Transverse colon (tissue), 4 donors: ENCODE data around the gene DNAJB8. TPM values are rescaled to one million over a fixed set of nuclear protein-coding genes. Genes with fewer than 3 reads are reported as not detected.

Source experiments
- DNase-seq: peaks from one replicate; pipeline ENCODE4 v3.0.0-alpha.2; 2019
- H3K27ac ChIP-seq, 4 donors: fragments of 200-600 bp; sonication (generic); 2 replicates each; pipeline ENCODE4 v1.5.1; 2016 to 2018; ENCODE audit warnings: inconsistent platforms in 4 of 4
- H3K27me3 ChIP-seq: fragments of 200-600 bp; sonication (generic); 2 replicates; pipeline ENCODE4 v1.5.1; 2017; ENCODE audit warnings: inconsistent platforms
- H3K36me3 ChIP-seq, 4 donors: fragments of 200-600 bp; sonication (generic); 2 replicates each; pipeline ENCODE4 v1.5.1; 2017 to 2019; ENCODE audit warnings: inconsistent platforms in 4 of 4
- H3K4me1 ChIP-seq, 4 donors: fragments of 200-600 bp; sonication (generic); 2 replicates each; pipeline ENCODE4 v1.5.1; 2017 to 2020; ENCODE audit warnings: inconsistent platforms in 4 of 4
- H3K4me3 ChIP-seq, 4 donors: fragments of 200-600 bp; sonication (generic); 1 replicate in 1 of 4; 2 replicates in 3 of 4; pipeline versions ENCODE4 v1.5.1 to v1.6.1; 2017 to 2019; ENCODE audit warnings: inconsistent platforms in 4 of 4
- H3K9me3 ChIP-seq, 2 donors: fragments of 200-600 bp; sonication (generic); 2 replicates each; pipeline ENCODE4 v1.5.1; 2017 to 2019; ENCODE audit warnings: inconsistent platforms in 2 of 2
- CTCF ChIP-seq, 5 experiments: fragments of 200-600 bp in 3 of 5; fragments of 450-650 bp in 2 of 5; sonication (generic) in 3 of 5; IDR thresholded peaks; 1 replicate in 2 of 5; 2 replicates in 3 of 5; pipeline ENCODE4 v1.5.1; 2016 to 2017; ENCODE audit warnings: antibody characterized with exemption in 5 of 5, inconsistent platforms in 3 of 5, mild to moderate bottlenecking in 2 of 5, moderate library complexity in 1 of 5
- EP300 ChIP-seq: sonication (generic); formaldehyde crosslinking; IDR thresholded peaks from one replicate; pipeline ENCODE4 v1.6.1; 2017; ENCODE audit warnings: antibody characterized with exemption, low read depth
- POLR2A ChIP-seq: fragments of 450-650 bp; IDR thresholded peaks from one replicate; pipeline ENCODE4 v1.6.1; 2016; ENCODE audit warnings: antibody characterized with exemption, mild to moderate bottlenecking, moderate library complexity
- POLR2AphosphoS5 ChIP-seq, 3 donors: sonication (generic); formaldehyde crosslinking; IDR thresholded peaks; one replicate each; pipeline ENCODE4 v1.6.1; 2016; ENCODE audit warnings: antibody characterized with exemption in 3 of 3
- WGBS, 2 donors: methylation state at CpG; one replicate each; pipeline ENCODE4 v1.1.5; 2018; ENCODE audit warnings: low coverage in 1 of 2; 5-methylcytosine and 5-hydroxymethylcytosine counted together
- in situ Hi-C, 4 donors: fragments of 200-750 bp; cut with MboI; loops; one replicate each; pipeline versions ENCODE4 v1.15.0 to v1.15.1; 2017; ENCODE audit warnings: low sequenced_read_pairs in 3 of 4, low pct_ligation_motif_present in 1 of 4, low pct_unique_long_range_greater_than_20kb in 1 of 4
- intact Hi-C: fragments of 100-400 bp; cut with DNase I; formaldehyde crosslinking; loops from one replicate; pipeline ENCODE4 v1.15.1; 2023; ENCODE audit warnings: low total_unique reads
- total RNA-seq, 4 donors: library from RNA; depleted of rRNA; stranded (reverse); fragments of >200 nt; gene quantifications; one replicate each; pipeline ENCODE4 v1.1.0, GENCODE V29; 2016

DNAJB8 gene
- total RNA-seq, 4 donors from 2014 or later = not detected

DNA sequence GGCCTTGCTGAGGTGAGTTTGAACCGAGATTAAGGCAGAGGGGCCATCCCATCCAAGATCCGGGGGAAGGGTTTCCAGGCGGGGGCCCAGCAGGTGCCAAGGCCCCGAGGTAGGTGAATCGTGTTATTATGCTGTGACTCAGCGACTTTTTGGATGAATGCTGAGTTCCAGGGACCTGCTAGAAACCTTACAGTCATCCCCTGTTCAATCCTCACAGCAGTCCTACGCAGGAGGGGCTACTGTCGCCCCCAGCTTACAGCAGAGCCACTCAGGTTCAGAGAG is 40.9 kb downstream of the DNAJB8 start:
- TF ChIP-seq POLR2AphosphoS5 (IDR thresholded peaks at IDR 0.05) = no peak
- Histone ChIP-seq H3K27me3 (peaks cover 32% of the 10 kb centered on the region), H3K36me3 (no peaks in the 10 kb centered on the region), H3K4me3 (no peak overlapping the region), H3K9me3 (no peaks in the 10 kb centered on the region), H3K27ac (no peak overlapping the region), H3K4me1 (peaks cover 3 to 10% (median 5%) of the 10 kb centered on the region in 4 donors)
- in situ Hi-C loops (loop anchor here in 3 of 4 donors (10.0 kb wide), 2 partner anchors 169 to 179 kb away; no protein-coding TSS in a partner anchor), intact Hi-C loops (loop anchor here (2.0 kb wide), 1 partner anchor 183 kb away; no protein-coding TSS in a partner anchor)
- no peak for DNase-seq
- whole genome bisulfite sequencing, 2 donors = 64% methylated on average over 8 of the region's 8 CpGs; no CpG with 5 or more reads in 1 of the 2 donors

GRCh38 chr3:128425142-128425845 is 41.4 kb downstream of the DNAJB8 start:
- no peaks in the 10 kb centered on the region for H3K36me3 ChIP-seq
- H3K4me1 ChIP-seq = peaks cover 3 to 10% (median 5%) of the 10 kb centered on the region in 4 donors
- intact Hi-C loops = no loop called here
- WGBS, 2 donors = 85 to 87% methylated on average over 2 to 23 of the region's 23 CpGs
- in situ Hi-C loops = loop anchor here in 3 of 4 donors (10.0 kb wide), 2 partner anchors 170 to 180 kb away; no protein-coding TSS in a partner anchor
- no peak overlapping the region for H3K4me3 ChIP-seq
- TF ChIP-seq POLR2A (no peak), POLR2AphosphoS5 (IDR thresholded peaks at IDR 0.05) (no peak), CTCF (IDR thresholded peaks at IDR 0.05) (no peak), EP300 (no peak)
- H3K27ac ChIP-seq = no peak overlapping the region
- peaks cover 27% of the 10 kb centered on the region for H3K27me3 ChIP-seq
- DNase-seq = no peak
- H3K9me3 ChIP-seq = no peaks in the 10 kb centered on the region

DNA sequence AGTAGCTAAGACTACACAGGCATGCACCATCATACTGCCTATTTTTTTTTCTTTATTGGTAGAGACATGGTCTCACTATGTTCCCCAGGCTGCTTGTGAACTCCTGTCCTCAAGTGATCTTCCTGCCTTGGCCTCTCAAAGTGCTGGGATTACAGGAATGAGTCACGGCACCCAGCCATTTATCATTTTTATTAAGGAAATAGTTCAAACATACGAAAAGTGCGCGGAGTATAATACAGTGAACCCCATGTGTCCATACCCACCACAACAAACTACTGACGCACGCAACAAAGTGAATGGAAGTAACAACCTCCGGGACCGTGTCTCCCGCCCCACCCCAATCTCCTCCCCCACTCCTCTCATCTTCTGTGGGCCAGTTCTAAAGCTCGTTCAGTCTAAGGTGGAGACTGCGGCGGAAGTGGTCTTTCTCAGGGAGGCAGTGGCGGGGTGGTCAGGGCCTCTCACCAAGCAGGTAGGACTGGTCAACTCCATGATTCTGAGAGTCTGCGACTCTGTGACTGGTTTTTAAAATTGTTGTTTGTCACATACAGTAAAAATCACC is 42.1 kb downstream of the DNAJB8 start:
- Histone ChIP-seq H3K4me3 (no peak overlapping the region), H3K36me3 (no peaks in the 10 kb centered on the region), H3K9me3 (no peaks in the 10 kb centered on the region), H3K27me3 (peaks cover 22% of the 10 kb centered on the region), H3K4me1 (peaks cover 3 to 10% (median 5%) of the 10 kb centered on the region in 4 donors), H3K27ac (no peak overlapping the region)
- intact Hi-C loops = no loop called here
- in situ Hi-C loops = loop anchor here in 3 of 4 donors (10.0 kb wide), 2 partner anchors 170 to 180 kb away; no protein-coding TSS in a partner anchor
- no peak for DNase-seq
- 79 to 80% methylated on average over 2 to 14 of the region's 14 CpGs for WGBS, 2 donors
- no peak for TF ChIP-seq POLR2AphosphoS5 (IDR thresholded peaks at IDR 0.05)
- TF ChIP-seq POLR2A = no peak
- no peak for TF ChIP-seq CTCF (IDR thresholded peaks at IDR 0.05)
- no peak for TF ChIP-seq EP300

DNA sequence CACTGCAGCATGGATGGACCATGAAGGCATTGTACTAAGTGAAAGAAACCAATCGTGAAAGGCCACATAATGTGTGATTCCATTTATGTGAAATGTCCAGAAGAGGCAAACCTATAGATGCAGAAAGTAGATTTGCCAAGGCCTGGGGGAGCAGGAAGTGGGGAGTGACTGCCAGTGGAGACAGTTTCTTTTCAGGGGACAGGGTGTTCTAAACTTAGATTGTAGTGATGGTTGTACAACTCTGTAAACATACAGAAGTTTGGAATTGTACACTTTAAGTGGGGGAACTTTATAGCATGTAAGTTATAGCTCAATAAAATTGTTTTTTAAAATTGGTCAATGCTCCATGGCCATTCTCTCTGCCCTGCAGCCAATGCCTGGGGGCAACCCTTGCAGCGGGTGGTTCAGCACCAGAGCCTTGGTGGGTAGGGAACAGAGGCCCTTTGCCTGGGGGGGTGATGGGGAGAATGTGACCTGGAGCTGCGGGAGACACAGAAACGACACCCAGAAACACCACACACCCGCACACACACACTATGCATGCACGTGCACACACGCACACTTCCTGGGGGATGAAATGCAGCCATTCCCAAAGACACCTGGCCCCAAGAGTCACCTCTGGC is 43.1 kb downstream of the DNAJB8 start:
- no peak overlapping the region for H3K27ac ChIP-seq
- TF ChIP-seq POLR2AphosphoS5 (IDR thresholded peaks at IDR 0.05) (no peak), POLR2A (no peak), EP300 (no peak), CTCF (IDR thresholded peaks at IDR 0.05) (no peak)
- in situ Hi-C loops (loop anchor here in 3 of 4 donors (10.0 kb wide), 2 partner anchors 171 to 181 kb away; no protein-coding TSS in a partner anchor), intact Hi-C loops (no loop called here)
- no peak for DNase-seq
- H3K36me3 ChIP-seq = no peaks in the 10 kb centered on the region
- peaks cover 20% of the 10 kb centered on the region for H3K27me3 ChIP-seq
- no peak overlapping the region for H3K4me3 ChIP-seq
- H3K4me1 ChIP-seq = peaks cover 3 to 10% (median 5%) of the 10 kb centered on the region in 4 donors
- H3K9me3 ChIP-seq = no peaks in the 10 kb centered on the region
- WGBS, 2 donors = 74 to 85% methylated on average over 1 to 7 of the region's 7 CpGs
